ENCODE data around the gene SLC5A1. TPM values are rescaled to one million over a fixed set of nuclear protein-coding genes. Genes with fewer than 3 reads are reported as not detected.

The SLC5A1 gene
- total RNA-seq, 1 donor from 2014 or later: 1.1 TPM

DNA sequence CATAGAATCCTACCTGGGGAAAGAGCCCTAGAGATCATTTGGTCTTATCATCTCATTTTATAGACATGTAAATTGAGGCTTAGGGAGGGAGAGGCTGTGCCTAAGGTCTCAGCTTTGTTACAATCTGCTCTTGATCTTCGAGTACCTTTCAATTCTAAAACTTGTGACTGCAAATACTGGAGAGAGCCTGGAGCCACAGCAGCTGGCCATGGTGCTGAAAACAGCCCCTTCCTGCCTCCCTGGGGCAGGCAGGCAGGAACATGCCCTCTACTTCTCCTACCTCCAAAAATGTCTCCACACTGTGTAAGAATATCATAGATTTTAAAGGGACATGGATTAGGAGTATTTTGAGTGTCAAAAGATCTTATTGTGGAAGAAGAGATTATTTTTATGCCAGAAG lies 63.9 kb downstream of the SLC5A1 start:
- Mint-ChIP-seq H3K9me3 (no peaks in the 10 kb centered on the region), H3K4me3 (no peak overlapping the region), H3K27me3 (peaks cover 44% of the 10 kb centered on the region), H3K4me1 (ENCODE audit: unreplicated experiment) (no peaks in the 10 kb centered on the region), H3K27ac (no peak overlapping the region), H3K36me3 (no peaks in the 10 kb centered on the region)
- TF ChIP-seq, protein P1, sequence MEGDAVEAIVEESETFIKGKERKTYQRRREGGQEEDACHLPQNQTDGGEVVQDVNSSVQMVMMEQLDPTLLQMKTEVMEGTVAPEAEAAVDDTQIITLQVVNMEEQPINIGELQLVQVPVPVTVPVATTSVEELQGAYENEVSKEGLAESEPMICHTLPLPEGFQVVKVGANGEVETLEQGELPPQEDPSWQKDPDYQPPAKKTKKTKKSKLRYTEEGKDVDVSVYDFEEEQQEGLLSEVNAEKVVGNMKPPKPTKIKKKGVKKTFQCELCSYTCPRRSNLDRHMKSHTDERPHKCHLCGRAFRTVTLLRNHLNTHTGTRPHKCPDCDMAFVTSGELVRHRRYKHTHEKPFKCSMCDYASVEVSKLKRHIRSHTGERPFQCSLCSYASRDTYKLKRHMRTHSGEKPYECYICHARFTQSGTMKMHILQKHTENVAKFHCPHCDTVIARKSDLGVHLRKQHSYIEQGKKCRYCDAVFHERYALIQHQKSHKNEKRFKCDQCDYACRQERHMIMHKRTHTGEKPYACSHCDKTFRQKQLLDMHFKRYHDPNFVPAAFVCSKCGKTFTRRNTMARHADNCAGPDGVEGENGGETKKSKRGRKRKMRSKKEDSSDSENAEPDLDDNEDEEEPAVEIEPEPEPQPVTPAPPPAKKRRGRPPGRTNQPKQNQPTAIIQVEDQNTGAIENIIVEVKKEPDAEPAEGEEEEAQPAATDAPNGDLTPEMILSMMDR (conservative IDR thresholded peaks at IDR 0.05): no peak
- DNase-seq (ENCODE audit: extremely low spot score, unreplicated experiment): no peak

DNA sequence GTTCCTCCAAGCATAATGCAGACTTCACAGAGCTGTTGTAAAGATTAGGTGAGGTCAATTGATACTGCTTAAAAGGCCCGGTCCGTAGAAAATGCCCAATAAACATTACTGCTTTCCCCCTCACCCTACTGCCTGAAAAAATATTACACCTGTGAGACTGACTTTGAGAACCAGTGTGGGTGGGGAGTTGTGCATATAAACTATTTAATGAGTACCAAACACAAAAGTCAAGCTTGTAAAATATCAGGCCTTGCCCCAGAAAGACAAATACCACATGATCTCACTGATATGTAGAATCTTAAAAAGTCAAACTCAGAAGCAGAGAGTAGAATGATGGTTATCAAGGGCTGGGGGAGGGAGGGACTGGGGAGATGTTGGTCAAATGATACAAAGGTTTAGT lies 69.3 kb downstream of the SLC5A1 start:
- H3K4me1 Mint-ChIP-seq (ENCODE audit: unreplicated experiment): no peaks in the 10 kb centered on the region

DNA sequence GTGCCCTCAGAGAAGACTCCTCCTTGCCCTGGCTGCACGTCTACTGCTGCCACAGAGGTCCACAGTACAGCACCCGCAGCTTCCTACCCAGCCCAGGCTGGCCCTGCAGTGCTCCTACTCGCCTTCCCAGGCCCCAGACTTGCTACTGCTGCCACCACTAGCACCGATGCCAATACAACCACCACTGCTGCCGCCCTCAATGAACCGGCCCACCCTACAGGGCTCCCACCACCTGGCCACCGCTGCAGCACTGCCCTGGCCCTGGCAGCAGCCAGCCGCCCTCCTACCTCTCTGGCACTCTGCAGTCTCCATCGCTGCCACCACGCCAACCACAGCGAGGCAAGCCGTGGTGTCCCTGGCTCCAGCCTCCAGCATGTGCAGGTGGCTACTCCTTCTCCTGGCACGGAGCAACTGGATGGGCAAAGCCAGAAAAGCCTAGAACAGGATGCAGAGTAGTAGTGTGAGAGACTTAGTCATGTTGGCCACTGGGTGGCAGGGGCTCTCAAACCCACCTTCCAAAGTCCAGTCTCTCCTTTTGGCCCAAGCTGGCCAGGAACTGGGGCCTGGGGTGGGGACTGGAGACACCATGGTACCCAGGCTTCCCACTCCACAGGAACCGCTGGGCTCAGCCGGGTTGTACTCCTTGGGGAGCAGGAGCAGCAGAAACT lies 76.6 kb downstream of the SLC5A1 start:
- TF ChIP-seq, protein P1 (conservative IDR thresholded peaks at IDR 0.05): no peak
- Mint-ChIP-seq H3K4me1 (ENCODE audit: unreplicated experiment) (no peaks in the 10 kb centered on the region), H3K27ac (no peak overlapping the region), H3K36me3 (no peaks in the 10 kb centered on the region), H3K4me3 (no peak overlapping the region), H3K27me3 (peaks cover 42% of the 10 kb centered on the region), H3K9me3 (no peaks in the 10 kb centered on the region)
- no peak for DNase-seq (ENCODE audit: extremely low spot score, unreplicated experiment)

More for the DNA sequence above, 69.3 kb downstream of the SLC5A1 start:
- no peak overlapping the region for H3K27ac Mint-ChIP-seq
- H3K9me3 Mint-ChIP-seq: no peaks in the 10 kb centered on the region
- DNase-seq (ENCODE audit: extremely low spot score, unreplicated experiment): no peak
- no peak overlapping the region for H3K4me3 Mint-ChIP-seq
- no peaks in the 10 kb centered on the region for H3K36me3 Mint-ChIP-seq
- H3K27me3 Mint-ChIP-seq: peaks cover 47% of the 10 kb centered on the region
- TF ChIP-seq, protein P1 (conservative IDR thresholded peaks at IDR 0.05): no peak

DNA sequence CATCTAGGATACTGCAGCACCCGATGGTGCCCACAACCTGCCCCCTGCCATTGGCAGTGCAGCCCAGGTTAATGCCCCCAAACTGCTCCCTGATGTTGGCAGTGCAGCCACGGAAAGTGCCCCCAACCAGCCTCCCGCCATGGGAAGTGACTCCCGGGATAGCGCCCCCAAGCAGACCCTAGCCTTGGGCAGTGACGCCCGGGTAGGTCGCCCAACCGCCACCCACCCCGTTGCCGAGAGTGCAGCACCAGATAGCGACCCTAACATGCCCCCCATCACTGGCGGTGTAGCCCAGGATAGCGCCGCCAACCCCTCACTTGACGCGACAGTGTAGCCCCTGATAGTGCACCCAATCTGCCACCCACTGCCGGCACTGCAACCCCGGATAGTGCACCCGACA lies 77.5 kb downstream of the SLC5A1 start:
- DNase-seq (ENCODE audit: extremely low spot score, unreplicated experiment): no peak
- Mint-ChIP-seq H3K27me3 (peaks cover 38% of the 10 kb centered on the region), H3K36me3 (no peaks in the 10 kb centered on the region), H3K9me3 (no peaks in the 10 kb centered on the region), H3K27ac (no peak overlapping the region), H3K4me1 (ENCODE audit: unreplicated experiment) (no peaks in the 10 kb centered on the region), H3K4me3 (no peak overlapping the region)
- TF ChIP-seq, protein P1 (conservative IDR thresholded peaks at IDR 0.05): no peak

DNA sequence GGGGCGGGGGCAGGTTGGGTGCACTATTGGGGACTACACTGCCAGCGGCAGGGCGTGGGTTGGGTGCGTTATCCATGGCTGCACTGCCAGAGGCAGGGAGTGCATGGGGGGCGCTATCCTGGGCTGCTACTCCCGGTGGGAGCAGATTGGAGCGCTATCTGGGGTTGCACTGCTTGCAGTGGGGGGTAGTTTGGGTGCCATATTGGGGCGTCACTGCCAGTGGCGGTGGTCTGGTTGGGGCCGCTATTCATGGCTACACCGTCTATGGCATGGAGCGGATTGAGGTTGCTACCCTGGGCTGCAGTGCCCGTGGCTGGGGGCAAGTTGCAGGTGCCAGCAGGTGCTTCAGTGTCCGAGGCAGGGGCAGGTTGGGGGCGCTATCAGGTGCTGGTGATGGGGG lies 79.8 kb downstream of the SLC5A1 start:
- Mint-ChIP-seq H3K4me3 (no peak overlapping the region), H3K27me3 (peaks cover 22% of the 10 kb centered on the region), H3K36me3 (no peaks in the 10 kb centered on the region), H3K4me1 (ENCODE audit: unreplicated experiment) (no peaks in the 10 kb centered on the region), H3K9me3 (no peaks in the 10 kb centered on the region), H3K27ac (no peak overlapping the region)
- TF ChIP-seq, protein P1 (conservative IDR thresholded peaks at IDR 0.05): no peak
- DNase-seq (ENCODE audit: extremely low spot score, unreplicated experiment): no peak
